ENCODE data around the gene SRRM2. TPM values are rescaled to one million over a fixed set of nuclear protein-coding genes. Genes with fewer than 3 reads are reported as not detected.

Gene SRRM2
- total RNA-seq, 2 donors from 2014 or later = 118 to 174 TPM

GRCh38 chr16:2779978-2780898 lies 27.8 kb downstream of the SRRM2 start:
- no peaks in the 10 kb centered on the region for H3K9me3 ChIP-seq
- no peaks in the 10 kb centered on the region for H3K36me3 ChIP-seq
- H3K4me3 ChIP-seq = no peak overlapping the region
- no peak overlapping the region for H3K27ac ChIP-seq
- H3K4me1 ChIP-seq = peaks cover 0 to 32% of the 10 kb centered on the region in 2 donors
- no peak for DNase-seq (ENCODE audit: low spot score)
- H3K27me3 ChIP-seq = peaks cover 0 to 5% of the 10 kb centered on the region in 2 donors
- no peak for TF ChIP-seq CTCF (IDR thresholded peaks at IDR 0.05)

DNA sequence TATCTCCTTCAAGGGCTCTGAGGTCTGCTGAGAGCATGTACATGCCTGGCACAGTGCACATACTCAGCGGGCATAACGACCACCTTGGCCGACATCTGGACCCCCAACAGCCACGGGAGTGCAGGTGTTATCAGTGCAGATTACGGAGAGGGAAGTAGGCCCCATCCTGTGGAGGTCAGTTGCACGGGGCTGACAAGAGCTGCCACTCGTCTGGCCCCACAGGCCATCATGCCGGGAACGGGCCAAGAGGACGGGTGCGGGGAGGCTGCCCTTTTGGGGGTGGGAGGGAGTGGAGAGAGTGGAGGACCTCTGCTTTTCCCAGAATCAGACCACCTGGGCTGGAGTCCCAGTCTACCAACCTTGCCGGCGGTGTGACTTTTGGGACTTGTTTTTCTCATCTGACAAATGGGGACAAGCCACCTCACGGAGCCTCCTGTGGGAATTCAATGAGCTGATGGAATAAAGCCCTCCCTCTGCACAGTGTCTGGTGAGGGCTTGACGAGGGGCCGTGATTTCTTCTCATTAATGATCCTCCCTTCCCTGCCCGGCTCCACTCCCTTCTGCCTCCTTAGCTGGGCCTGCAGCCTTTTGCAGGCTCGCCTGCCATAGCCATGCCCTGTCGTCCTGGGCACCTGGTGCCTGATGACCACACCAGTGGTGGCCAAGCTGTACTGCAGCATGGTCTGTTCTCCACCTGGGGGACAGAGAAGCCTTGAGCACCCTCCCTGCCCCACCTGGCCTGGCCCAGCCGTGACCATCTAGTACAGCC lies 30.3 kb downstream of the SRRM2 start:
- H3K27ac ChIP-seq = no peak overlapping the region
- no peaks in the 10 kb centered on the region for H3K36me3 ChIP-seq
- H3K27me3 ChIP-seq = peaks cover 4 to 18% of the 10 kb centered on the region in 2 donors
- H3K9me3 ChIP-seq = no peaks in the 10 kb centered on the region
- TF ChIP-seq CTCF (IDR thresholded peaks at IDR 0.05) = no peak
- H3K4me3 ChIP-seq = no peak overlapping the region
- H3K4me1 ChIP-seq = peaks cover 0 to 26% of the 10 kb centered on the region in 2 donors
- DNase-seq (ENCODE audit: low spot score) = no peak

GRCh38 chr16:2783581-2784357 lies 31.3 kb downstream of the SRRM2 start:
- Histone ChIP-seq H3K27me3 (peaks cover 4 to 18% of the 10 kb centered on the region in 2 donors), H3K36me3 (no peaks in the 10 kb centered on the region), H3K4me3 (no peak overlapping the region), H3K4me1 (peaks cover 0 to 18% of the 10 kb centered on the region in 2 donors), H3K9me3 (no peaks in the 10 kb centered on the region), H3K27ac (no peak overlapping the region)
- TF ChIP-seq CTCF (IDR thresholded peaks at IDR 0.05) = no peak
- DNase-seq (ENCODE audit: low spot score) = no peak

GRCh38 chr16:2784358-2785100 lies 32.1 kb downstream of the SRRM2 start:
- Histone ChIP-seq H3K27me3 (peaks cover 4 to 18% of the 10 kb centered on the region in 2 donors), H3K4me1 (peaks cover 0 to 11% of the 10 kb centered on the region in 2 donors), H3K36me3 (no peaks in the 10 kb centered on the region), H3K27ac (no peak overlapping the region), H3K9me3 (no peaks in the 10 kb centered on the region), H3K4me3 (peak overlapping the region in 1 of 2 donors; percentile 44)
- no peak for TF ChIP-seq CTCF (IDR thresholded peaks at IDR 0.05)
- DNase-seq (ENCODE audit: low spot score) = no peak

Measured in right atrium auricular region (tissue), 2 donors.